ENCODE data around the gene EPB41L4A.

- TF ChIP-seq POLR2A (IDR thresholded peaks at IDR 0.05; ENCODE audit: low read depth) = no peak
- no peak for TF ChIP-seq POLR2AphosphoS5 (IDR thresholded peaks at IDR 0.05)
- TF ChIP-seq, protein P1, sequence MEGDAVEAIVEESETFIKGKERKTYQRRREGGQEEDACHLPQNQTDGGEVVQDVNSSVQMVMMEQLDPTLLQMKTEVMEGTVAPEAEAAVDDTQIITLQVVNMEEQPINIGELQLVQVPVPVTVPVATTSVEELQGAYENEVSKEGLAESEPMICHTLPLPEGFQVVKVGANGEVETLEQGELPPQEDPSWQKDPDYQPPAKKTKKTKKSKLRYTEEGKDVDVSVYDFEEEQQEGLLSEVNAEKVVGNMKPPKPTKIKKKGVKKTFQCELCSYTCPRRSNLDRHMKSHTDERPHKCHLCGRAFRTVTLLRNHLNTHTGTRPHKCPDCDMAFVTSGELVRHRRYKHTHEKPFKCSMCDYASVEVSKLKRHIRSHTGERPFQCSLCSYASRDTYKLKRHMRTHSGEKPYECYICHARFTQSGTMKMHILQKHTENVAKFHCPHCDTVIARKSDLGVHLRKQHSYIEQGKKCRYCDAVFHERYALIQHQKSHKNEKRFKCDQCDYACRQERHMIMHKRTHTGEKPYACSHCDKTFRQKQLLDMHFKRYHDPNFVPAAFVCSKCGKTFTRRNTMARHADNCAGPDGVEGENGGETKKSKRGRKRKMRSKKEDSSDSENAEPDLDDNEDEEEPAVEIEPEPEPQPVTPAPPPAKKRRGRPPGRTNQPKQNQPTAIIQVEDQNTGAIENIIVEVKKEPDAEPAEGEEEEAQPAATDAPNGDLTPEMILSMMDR (IDR thresholded peaks at IDR 0.05) = no peak
These were observed 264.0 kb downstream of the EPB41L4A start for GRCh38 chr5:112154940-112155686.
